Adipocyte (in vitro differentiated cells): ENCODE measurements around the gene SYCE1L.
"Not testable (repeated sequence)": the region's sequence is repeated elsewhere in the genome, so short reads cannot be mapped to it uniquely, and the experiment has no call there.

Experiments used
- DNase-seq: peaks from one replicate; pipeline ENCODE4 v3.0.0-alpha.2; 2015; ENCODE audit warnings: low read depth
- H3K27me3 ChIP-seq: replicated peaks from 2 replicates; pipeline ENCODE4 v1.7.0; 2013; ENCODE audit warnings: mild to moderate bottlenecking, low read length, moderate library complexity; ENCODE audit not compliant: control insufficient read depth, insufficient read depth
- H3K36me3 ChIP-seq: 2 replicates; pipeline ENCODE4 v1.7.0; 2013; ENCODE audit warnings: low read length, mild to moderate bottlenecking, moderate library complexity; ENCODE audit not compliant: control insufficient read depth, insufficient read depth, severe bottlenecking
- H3K4me1 ChIP-seq: 2 replicates; pipeline ENCODE4 v1.7.0; 2013; ENCODE audit warnings: mild to moderate bottlenecking, low read length, moderate library complexity; ENCODE audit not compliant: control insufficient read depth, insufficient read depth
- H3K4me3 ChIP-seq: 2 replicates; pipeline ENCODE4 v1.7.0; 2013; ENCODE audit warnings: mild to moderate bottlenecking, low read length, moderate library complexity
- H3K9ac ChIP-seq: 2 replicates; pipeline ENCODE4 v1.7.0; 2013; ENCODE audit warnings: mild to moderate bottlenecking, low read length, moderate library complexity
- H3K9me3 ChIP-seq: 2 replicates; pipeline ENCODE4 v1.7.0; 2013; ENCODE audit warnings: mild to moderate bottlenecking, low read length, moderate library complexity; ENCODE audit not compliant: control insufficient read depth

The SYCE1L gene

DNA sequence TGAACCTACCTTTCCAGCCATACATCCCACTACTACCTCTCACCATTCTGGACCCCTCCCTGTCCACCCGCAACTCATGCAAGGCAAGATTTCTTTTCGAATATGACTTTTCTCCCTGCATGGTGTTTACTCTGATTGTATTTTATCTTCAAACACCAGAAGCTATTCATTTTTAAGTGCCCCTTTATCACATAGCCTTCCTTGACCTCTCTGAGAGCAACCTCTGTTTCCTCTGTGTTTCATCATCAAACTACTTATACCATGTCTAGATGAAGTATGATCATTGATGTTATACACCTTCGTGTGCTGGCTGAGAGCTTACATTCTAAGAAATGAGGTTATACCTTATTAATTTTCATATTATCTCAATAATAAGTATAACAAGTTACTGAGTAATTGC, 31.8 kb downstream of the SYCE1L start:
- no peak for DNase-seq
- no peaks in the 10 kb centered on the region for H3K9me3 ChIP-seq
- no peaks in the 10 kb centered on the region for H3K36me3 ChIP-seq
- H3K27me3 ChIP-seq = peaks cover 21% of the 10 kb centered on the region
- H3K4me3 ChIP-seq = no peak overlapping the region
- no peaks in the 10 kb centered on the region for H3K4me1 ChIP-seq
- H3K9ac ChIP-seq = no peak overlapping the region

- no peaks in the 10 kb centered on the region for H3K27me3 ChIP-seq
- no peak for DNase-seq
Observed at GRCh38 chr16:77233799-77234519, 34.8 kb downstream of the SYCE1L start.

GRCh38 chr16:77234611-77235010, 35.4 kb downstream of the SYCE1L start:
- no peaks in the 10 kb centered on the region for H3K9me3 ChIP-seq
- no peaks in the 10 kb centered on the region for H3K27me3 ChIP-seq
- DNase-seq = no peak
- H3K4me1 ChIP-seq = peaks cover 4% of the 10 kb centered on the region
- H3K9ac ChIP-seq = no peak overlapping the region
- no peak overlapping the region for H3K4me3 ChIP-seq
- no peaks in the 10 kb centered on the region for H3K36me3 ChIP-seq

More at GRCh38 chr16:77233799-77234519, 34.8 kb downstream of the SYCE1L start:
- peaks cover 4% of the 10 kb centered on the region for H3K4me1 ChIP-seq
- H3K9me3 ChIP-seq = no peaks in the 10 kb centered on the region
- no peaks in the 10 kb centered on the region for H3K36me3 ChIP-seq
- H3K9ac ChIP-seq = no peak overlapping the region
- no peak overlapping the region for H3K4me3 ChIP-seq

DNA sequence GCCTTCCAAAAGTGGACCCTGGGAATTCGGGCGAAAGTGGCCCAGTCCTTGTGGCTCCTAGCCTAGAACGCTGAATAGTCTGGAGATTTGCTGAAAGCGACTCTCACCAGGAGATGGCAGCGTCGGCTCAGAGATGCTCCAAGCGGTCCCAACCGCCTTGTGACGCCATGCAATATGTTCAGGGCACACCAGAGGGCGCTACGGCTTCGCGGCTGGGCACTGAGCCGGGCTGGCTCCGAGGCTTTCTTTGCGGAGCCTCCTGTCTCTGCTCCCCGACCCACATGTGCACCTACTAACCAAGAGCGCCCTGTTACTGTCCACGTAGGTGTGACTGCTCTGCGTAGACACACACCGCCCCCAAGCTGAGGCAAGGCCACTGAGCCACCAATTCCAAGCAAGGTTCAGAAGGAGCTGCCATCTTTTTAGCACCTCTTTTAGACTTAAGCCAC, 36.9 kb downstream of the SYCE1L start:
- H3K9ac ChIP-seq = peak overlapping the region; percentile 35
- no peaks in the 10 kb centered on the region for H3K9me3 ChIP-seq
- no peaks in the 10 kb centered on the region for H3K36me3 ChIP-seq
- no peaks in the 10 kb centered on the region for H3K27me3 ChIP-seq
- peaks cover 4% of the 10 kb centered on the region for H3K4me1 ChIP-seq
- H3K4me3 ChIP-seq = peak overlapping the region; percentile 45
- DNase-seq = peak; percentile 94

GRCh38 chr16:77238593-77238992, 39.4 kb downstream of the SYCE1L start:
- Histone ChIP-seq H3K9me3 (no peaks in the 10 kb centered on the region), H3K4me3 (no peak overlapping the region)

GRCh38 chr16:77242471-77242870, 43.3 kb downstream of the SYCE1L start:
- H3K4me1 ChIP-seq, DNase-seq, H3K9me3 ChIP-seq, H3K36me3 ChIP-seq, H3K27me3 ChIP-seq, H3K4me3 ChIP-seq, H3K9ac ChIP-seq: not testable (repeated sequence)

More at GRCh38 chr16:77238593-77238992, 39.4 kb downstream of the SYCE1L start:
- Histone ChIP-seq H3K9ac (no peak overlapping the region), H3K36me3 (no peaks in the 10 kb centered on the region), H3K27me3 (no peaks in the 10 kb centered on the region), H3K4me1 (peaks cover 4% of the 10 kb centered on the region)
- DNase-seq = no peak

GRCh38 chr16:77246150-77246549, 46.9 kb downstream of the SYCE1L start:
- Histone ChIP-seq H3K9me3 (no peaks in the 10 kb centered on the region), H3K27me3 (no peaks in the 10 kb centered on the region), H3K4me1 (peaks cover 13% of the 10 kb centered on the region), H3K4me3 (no peak overlapping the region), H3K36me3 (no peaks in the 10 kb centered on the region), H3K9ac (no peak overlapping the region)
- no peak for DNase-seq

DNA sequence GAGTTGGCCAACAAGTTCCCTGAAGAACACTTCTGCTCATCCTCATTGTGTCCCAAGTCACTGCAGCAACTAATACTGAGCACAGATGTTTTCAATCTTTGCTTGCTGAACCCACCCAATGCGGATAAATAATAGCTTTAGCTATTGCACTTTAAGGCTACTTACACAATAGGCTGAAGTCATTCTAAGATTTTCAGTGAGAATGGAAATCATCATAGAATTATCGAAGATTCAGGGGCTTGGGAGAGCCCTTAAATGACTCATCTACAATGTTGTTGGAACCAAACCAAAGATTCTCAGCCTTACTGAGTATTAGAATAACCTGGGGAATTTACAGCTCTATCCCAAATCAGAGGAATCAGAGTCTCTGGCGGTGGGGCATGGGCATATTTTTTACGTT, 51.2 kb downstream of the SYCE1L start:
- Histone ChIP-seq H3K36me3 (no peaks in the 10 kb centered on the region), H3K4me1 (peaks cover 13% of the 10 kb centered on the region), H3K27me3 (no peaks in the 10 kb centered on the region), H3K9me3 (no peaks in the 10 kb centered on the region), H3K9ac (no peak overlapping the region), H3K4me3 (no peak overlapping the region)
- no peak for DNase-seq
